Vagina (tissue), 2 donors: Measurements from ENCODE around the gene PEX1.
"Not testable (repeated sequence)": the region's sequence is repeated elsewhere in the genome, so short reads cannot be mapped to it uniquely, and the experiment has no call there.

Source experiments
- POLR2A ChIP-seq, 2 donors: fragments of 450-650 bp; IDR thresholded peaks; one replicate each; pipeline ENCODE4 v1.6.1; 2017; ENCODE audit warnings: antibody characterized with exemption in 2 of 2, mild to moderate bottlenecking in 2 of 2, moderate library complexity in 2 of 2
- POLR2AphosphoS5 ChIP-seq, 2 donors: sonication (generic); formaldehyde crosslinking; IDR thresholded peaks; one replicate each; pipeline ENCODE4 v1.9.0; 2017; ENCODE audit warnings: antibody characterized with exemption in 2 of 2, mild to moderate bottlenecking in 2 of 2, low read depth in 1 of 2; ENCODE audit not compliant: insufficient read depth in 1 of 2
- TF ChIP-seq, protein P1 (sequence below), 3 experiments: fragments of 450-650 bp in 2 of 3; fragments of 200-600 bp in 1 of 3; sonication (generic) in 1 of 3; IDR thresholded peaks; one replicate each; pipeline ENCODE4 v1.5.1; 2017 to 2019; ENCODE audit warnings: antibody characterized with exemption in 3 of 3, mild to moderate bottlenecking in 2 of 3, moderate library complexity in 2 of 3

GRCh38 chr7:92484226-92484625 lies 44.1 kb downstream of the PEX1 start:
- TF ChIP-seq, protein P1, sequence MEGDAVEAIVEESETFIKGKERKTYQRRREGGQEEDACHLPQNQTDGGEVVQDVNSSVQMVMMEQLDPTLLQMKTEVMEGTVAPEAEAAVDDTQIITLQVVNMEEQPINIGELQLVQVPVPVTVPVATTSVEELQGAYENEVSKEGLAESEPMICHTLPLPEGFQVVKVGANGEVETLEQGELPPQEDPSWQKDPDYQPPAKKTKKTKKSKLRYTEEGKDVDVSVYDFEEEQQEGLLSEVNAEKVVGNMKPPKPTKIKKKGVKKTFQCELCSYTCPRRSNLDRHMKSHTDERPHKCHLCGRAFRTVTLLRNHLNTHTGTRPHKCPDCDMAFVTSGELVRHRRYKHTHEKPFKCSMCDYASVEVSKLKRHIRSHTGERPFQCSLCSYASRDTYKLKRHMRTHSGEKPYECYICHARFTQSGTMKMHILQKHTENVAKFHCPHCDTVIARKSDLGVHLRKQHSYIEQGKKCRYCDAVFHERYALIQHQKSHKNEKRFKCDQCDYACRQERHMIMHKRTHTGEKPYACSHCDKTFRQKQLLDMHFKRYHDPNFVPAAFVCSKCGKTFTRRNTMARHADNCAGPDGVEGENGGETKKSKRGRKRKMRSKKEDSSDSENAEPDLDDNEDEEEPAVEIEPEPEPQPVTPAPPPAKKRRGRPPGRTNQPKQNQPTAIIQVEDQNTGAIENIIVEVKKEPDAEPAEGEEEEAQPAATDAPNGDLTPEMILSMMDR (IDR thresholded peaks at IDR 0.05) = not testable (repeated sequence)
- not testable (repeated sequence) for TF ChIP-seq POLR2AphosphoS5 (IDR thresholded peaks at IDR 0.05; ENCODE audit: insufficient read depth in 1 of 2, low read depth in 1 of 2); POLR2A (IDR thresholded peaks at IDR 0.05)
